ELR (cell line): ENCODE measurements around the gene PCED1B.
A peak's percentile ranks its signal among the peaks of the same experiment; 100 is the strongest.

Source experiments
- DNase-seq: peaks from one replicate; pipeline ENCODE4 v3.0.0-alpha.2; 2015; ENCODE audit warnings: low read depth

The PCED1B gene

DNA sequence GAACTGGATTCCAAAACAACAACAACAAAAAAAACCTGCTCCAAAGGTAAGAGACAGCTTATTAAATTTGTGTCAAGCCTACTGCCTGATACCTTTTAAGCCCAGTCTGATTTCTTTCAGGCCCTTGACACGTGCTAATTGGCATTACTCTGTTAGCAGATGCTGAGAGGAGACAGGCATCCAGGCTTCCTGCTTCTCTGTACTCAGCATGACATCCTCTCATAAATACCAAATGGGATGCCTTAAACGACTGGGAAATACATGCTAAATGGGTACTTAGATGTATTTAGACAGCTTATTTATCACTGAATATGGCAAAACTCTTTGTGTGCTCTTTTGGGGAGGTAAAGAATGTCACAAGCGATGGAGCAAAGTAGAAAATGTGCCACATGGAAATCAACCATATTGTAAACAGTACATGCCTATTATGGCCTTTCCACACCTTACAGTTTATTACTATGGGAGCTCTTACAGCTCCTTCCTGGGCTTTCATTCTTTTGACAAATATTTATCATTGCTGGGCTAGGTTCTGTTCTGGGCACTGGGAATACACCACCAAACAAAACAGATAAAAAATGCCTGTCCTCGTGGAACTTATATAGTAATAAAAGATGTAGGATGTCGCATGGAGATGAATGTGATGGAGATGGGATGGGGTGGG lies 11.5 kb upstream of the PCED1B start:
- no peak for DNase-seq

DNA sequence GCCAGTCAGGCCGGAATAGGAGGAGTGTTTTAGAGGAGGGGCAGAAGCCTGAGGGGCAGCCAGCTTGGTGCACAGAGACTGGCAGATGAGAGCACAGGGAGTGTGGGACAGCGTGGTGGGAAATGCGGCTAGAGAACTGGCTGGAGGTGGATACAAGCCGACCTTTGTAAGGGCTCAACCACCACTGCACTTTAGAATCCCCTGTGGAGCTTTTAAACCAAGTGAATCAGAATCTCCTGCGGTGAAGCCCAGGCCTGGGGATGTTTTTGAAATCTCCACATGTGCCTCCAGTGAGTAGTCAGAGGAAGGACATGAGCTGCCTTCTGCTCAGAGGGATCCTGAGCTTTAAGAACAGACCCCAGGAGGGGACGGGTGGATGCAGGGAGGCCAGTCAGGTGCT lies 10.9 kb upstream of the PCED1B start:
- no peak for DNase-seq

- DNase-seq, result no peak
These were observed 9.1 kb upstream of the PCED1B start for GRCh38 chr12:47070310-47070709.

DNA sequence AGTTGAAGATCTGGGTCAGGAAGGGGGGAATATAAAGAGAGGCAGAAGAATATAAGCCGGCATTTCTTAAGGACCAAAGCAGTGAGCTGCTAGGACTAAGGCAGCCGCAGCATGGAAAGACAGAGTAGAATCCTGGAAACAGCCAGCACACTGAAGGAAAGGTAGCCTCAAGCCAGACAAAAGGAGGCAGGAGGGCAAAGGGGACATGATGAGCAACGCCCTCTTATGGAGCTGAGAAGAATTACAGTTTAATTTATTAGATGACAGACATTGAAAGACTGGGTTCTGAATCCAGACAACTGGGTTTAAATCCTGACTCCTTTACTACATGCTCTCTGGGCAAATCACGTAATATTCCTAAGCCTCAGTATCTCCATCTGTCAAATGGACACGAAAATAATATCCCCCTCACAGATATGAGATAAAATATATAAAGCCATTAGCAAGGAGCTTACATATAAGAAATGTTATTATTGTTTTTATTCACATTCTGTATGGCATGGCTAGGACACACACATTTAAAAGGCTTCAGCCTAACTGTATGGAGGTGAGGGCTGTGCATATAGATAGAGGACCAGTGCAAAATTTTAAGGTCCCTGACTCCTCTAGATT lies 8.1 kb upstream of the PCED1B start:
- peak; percentile 44 for DNase-seq

- DNase-seq, result no peak
These were observed 5.5 kb upstream of the PCED1B start for GRCh38 chr12:47073951-47074350.

DNA sequence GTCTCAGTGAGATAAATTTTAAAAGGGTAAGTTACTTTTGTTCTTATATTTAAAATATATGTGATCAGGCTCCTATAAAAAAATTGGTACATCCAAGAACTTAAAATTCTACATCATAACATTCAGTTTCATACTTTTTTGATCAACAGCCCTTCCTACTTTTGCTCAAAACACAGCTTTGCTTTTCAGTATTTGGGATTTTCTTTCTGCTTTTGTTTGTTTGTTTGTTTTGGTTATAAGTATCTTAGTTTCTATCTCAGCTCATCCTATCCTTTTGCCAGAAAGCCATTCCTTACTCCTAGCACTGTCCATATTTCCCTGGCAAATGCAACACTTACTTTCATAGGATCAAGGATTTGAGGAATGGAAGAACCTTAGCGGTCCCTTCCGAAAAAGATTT lies 4.7 kb upstream of the PCED1B start:
- DNase-seq, result no peak

DNA sequence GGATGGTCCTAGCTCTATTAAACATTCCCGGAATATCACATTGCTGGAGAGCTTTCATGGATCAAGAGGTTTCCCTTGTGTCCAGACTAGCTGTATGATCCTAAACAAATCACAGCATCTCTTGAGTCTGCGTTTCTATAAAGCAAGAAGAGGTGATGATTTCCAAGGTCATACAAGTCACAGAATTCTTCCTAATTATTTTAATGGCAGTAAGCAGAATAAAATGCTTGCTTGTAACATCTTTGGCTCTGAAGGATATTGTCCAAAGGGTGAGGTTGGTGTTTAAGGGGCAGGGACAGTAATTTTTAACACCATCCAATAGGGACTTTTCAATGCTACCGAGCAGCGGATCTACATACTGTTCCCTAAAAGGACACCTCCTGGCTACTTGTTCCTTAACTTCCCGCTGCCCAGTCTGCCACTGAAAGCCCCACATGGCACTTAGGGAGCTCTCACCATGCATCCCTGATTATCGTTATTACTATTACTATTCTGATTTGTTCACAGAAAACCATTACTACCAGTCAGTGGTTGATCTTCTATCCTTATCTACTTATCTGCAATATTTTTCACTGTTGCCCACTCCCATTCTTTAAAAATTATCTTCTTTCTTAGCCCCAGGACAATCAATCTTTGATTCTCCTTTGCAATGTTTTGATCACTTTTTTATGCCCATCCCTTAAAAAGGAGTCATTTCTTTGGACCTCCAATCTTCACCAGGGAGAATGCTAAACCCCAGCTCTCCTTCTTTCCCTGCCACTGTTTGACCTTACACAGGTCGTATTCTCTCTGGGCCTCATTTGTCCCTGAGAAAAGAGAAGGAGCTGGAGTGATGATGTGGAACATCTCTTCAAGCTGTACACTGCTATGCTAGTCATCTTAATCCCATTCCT lies 4.0 kb upstream of the PCED1B start:
- no peak for DNase-seq

- DNase-seq, result peak; percentile 15
These were observed 2.0 kb upstream of the PCED1B start for GRCh38 chr12:47077206-47078085.

- no peak for DNase-seq
These were observed 1.4 kb upstream of the PCED1B start for GRCh38 chr12:47078086-47078395.

GRCh38 chr12:47078733-47079467 lies 521 bp upstream of the PCED1B start:
- peak; percentile 49 for DNase-seq

- peak; percentile 77 for DNase-seq
These were observed 732 bp downstream of the PCED1B start for GRCh38 chr12:47079981-47080724.

DNA sequence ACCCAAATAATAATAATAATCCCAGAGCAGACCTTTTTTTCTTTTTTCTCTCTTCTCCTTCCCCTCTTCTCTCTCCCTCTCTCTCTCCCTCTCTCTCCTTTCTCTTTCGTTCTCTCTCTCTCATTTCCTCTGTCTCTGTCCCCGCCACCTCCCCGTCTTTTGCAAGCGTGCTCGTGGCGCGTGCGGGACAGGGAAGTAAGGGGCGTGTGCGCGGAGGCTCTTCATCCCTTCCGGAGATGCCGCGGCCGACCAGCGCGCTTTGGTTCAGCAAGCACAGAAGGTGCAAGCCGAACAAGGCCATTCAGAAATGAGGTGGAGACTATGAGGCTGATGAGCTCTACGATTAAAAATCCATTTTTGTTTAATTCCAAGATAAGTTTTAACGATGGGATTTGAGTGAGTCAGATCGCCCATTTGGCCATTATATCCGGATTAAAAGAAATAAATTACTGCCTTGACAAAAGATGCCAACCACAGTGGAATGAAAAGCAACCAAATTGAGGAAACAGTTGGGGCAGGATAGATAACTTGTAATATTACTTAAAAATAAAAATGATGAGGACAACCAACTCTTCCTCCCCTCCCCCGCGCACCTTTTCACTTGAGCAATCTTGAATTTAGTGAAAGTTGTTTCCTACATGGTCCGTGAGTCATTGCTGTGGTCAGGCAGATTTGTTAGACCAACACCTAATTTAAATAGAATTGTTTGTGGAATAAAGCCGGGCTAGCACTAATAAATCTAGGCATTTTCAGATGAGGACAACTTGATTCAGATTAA lies 1.5 kb downstream of the PCED1B start:
- peak; percentile 84 for DNase-seq

DNA sequence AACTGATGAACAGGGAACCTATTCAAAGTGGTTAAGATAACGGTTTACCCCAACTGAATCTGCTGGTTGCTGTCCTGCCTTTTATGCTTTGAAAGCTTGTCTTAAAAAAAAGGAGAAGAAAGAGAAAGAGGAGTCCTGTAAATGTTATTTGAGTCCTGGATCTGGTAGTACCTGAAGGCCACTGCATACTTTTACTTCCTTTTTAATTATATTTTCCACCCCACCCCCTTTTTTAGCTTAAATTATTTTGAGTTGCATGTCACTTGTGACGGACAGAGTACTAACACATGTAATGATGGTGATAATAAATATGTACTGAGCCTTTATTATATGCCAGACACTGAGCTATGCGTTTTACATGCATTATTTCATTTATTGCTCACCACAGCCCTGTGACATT lies 2.9 kb downstream of the PCED1B start:
- DNase-seq, result no peak

DNA sequence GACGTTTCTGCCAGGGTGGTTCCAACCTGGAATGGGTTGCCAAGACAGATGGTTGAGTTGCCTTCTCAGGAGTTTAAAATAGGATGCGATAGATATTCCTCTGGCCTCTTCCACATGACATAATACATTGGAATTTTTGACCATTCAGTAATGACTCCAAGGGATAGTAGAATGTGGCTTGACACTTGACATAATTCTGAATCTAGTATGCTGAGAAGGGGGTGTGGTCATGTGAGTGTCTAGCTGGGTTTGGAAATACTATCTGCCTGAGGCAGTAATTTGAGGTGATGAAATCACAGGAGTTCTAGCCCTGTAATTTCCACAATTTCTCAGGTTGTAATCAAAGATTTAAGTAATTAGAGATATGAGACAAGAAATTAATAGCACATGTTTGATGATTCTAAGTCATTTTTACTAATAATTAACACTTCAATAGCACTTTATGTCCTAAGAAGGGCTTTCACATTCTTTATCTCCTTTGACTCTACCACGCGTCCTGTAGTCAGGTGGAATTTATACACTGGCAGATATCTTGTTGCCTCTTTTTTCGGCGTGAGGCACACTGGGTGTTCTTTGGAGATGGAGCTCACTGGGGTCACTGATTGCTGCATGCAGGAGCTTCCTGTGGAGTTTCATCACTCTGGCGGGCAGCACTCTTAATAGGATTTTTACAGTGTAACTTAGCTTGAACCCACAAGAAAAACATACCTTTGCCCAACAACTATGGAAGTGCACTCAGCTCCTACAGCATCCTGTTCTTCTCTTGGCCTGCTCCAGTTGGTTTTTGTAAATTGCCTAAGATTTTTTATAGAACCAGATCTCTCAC lies 3.6 kb downstream of the PCED1B start:
- DNase-seq, result peak; percentile 99

- no peak for DNase-seq
These were observed 4.8 kb downstream of the PCED1B start for GRCh38 chr12:47084172-47084571.

GRCh38 chr12:47085815-47086252 lies 6.4 kb downstream of the PCED1B start:
- DNase-seq, result peak; percentile 88

GRCh38 chr12:47087088-47087688 lies 7.8 kb downstream of the PCED1B start:
- DNase-seq, result peak; percentile 18
